Endothelial cell (in vitro differentiated cells): ENCODE measurements around the gene FOXO3B. TPM values are rescaled to one million over a fixed set of nuclear protein-coding genes. Genes with fewer than 3 reads are reported as not detected.
"Not testable (repeated sequence)": the region's sequence is repeated elsewhere in the genome, so short reads cannot be mapped to it uniquely, and the experiment has no call there.

ENCODE experiments used
- DNase-seq: peaks from one replicate; pipeline ENCODE4 v3.0.0; 2021; ENCODE audit warnings: low spot score
- H3K27ac Mint-ChIP-seq: one replicate; pipeline ENCODE4 v1.8.0; 2021; ENCODE audit warnings: mixed read lengths, inconsistent platforms; ENCODE audit not compliant: unreplicated experiment
- H3K27me3 Mint-ChIP-seq: one replicate; pipeline ENCODE4 v1.8.0; 2021; ENCODE audit warnings: mild to moderate bottlenecking, moderate library complexity, mixed read lengths, inconsistent platforms; ENCODE audit not compliant: unreplicated experiment
- H3K36me3 Mint-ChIP-seq: one replicate; pipeline ENCODE4 v1.8.0; 2021; ENCODE audit warnings: mild to moderate bottlenecking, low read depth, mixed read lengths, inconsistent platforms; ENCODE audit not compliant: unreplicated experiment
- H3K4me1 Mint-ChIP-seq: one replicate; pipeline ENCODE4 v1.8.0; 2021; ENCODE audit warnings: mild to moderate bottlenecking, mixed read lengths, inconsistent platforms; ENCODE audit not compliant: unreplicated experiment
- H3K4me3 Mint-ChIP-seq: one replicate; pipeline ENCODE4 v1.8.0; 2021; ENCODE audit warnings: mild to moderate bottlenecking, mixed read lengths, inconsistent platforms; ENCODE audit not compliant: unreplicated experiment
- H3K9me3 Mint-ChIP-seq: one replicate; pipeline ENCODE4 v1.8.0; 2021; ENCODE audit warnings: mixed read lengths, inconsistent platforms; ENCODE audit not compliant: unreplicated experiment
- total RNA-seq: library from RNA; stranded (reverse); fragmentation: NEBNext Ultra II Directional; extraction: Animal tissue kit (Norgen Biotek cat#: 25700); gene quantifications from one replicate; pipeline ENCODE4 v1.2.1, GENCODE V29; 2021; ENCODE audit not compliant: unreplicated experiment

Gene FOXO3B
- total RNA-seq, 1 donor from 2014 or later = 14.2 TPM

GRCh38 chr17:18643124-18643523, 39.0 kb downstream of the FOXO3B start:
- H3K4me3 Mint-ChIP-seq, H3K9me3 Mint-ChIP-seq, H3K27ac Mint-ChIP-seq, DNase-seq, H3K27me3 Mint-ChIP-seq, H3K4me1 Mint-ChIP-seq, H3K36me3 Mint-ChIP-seq: not testable (repeated sequence)

- not testable (repeated sequence) for H3K27me3 Mint-ChIP-seq, H3K4me1 Mint-ChIP-seq, H3K9me3 Mint-ChIP-seq, H3K4me3 Mint-ChIP-seq, H3K27ac Mint-ChIP-seq, H3K36me3 Mint-ChIP-seq, DNase-seq
Measured at GRCh38 chr17:18638357-18638756, 43.8 kb downstream of the FOXO3B start.

GRCh38 chr17:18636237-18636636, 45.9 kb downstream of the FOXO3B start:
- DNase-seq, H3K4me3 Mint-ChIP-seq, H3K27ac Mint-ChIP-seq, H3K9me3 Mint-ChIP-seq, H3K4me1 Mint-ChIP-seq, H3K27me3 Mint-ChIP-seq, H3K36me3 Mint-ChIP-seq: not testable (repeated sequence)

- H3K36me3 Mint-ChIP-seq, H3K27ac Mint-ChIP-seq, H3K4me3 Mint-ChIP-seq, H3K9me3 Mint-ChIP-seq, DNase-seq, H3K4me1 Mint-ChIP-seq, H3K27me3 Mint-ChIP-seq: not testable (repeated sequence)
Measured at GRCh38 chr17:18635773-18636172, 46.3 kb downstream of the FOXO3B start.

GRCh38 chr17:18634550-18635263, 47.4 kb downstream of the FOXO3B start:
- not testable (repeated sequence) for DNase-seq, H3K9me3 Mint-ChIP-seq, H3K36me3 Mint-ChIP-seq, H3K27me3 Mint-ChIP-seq, H3K4me1 Mint-ChIP-seq, H3K4me3 Mint-ChIP-seq, H3K27ac Mint-ChIP-seq

Other genes with a start within 250 kb of the FOXO3B start
- gene LGALS9C, start 205.5 kb downstream of the FOXO3B start, total RNA-seq = 0.21 TPM
- gene TBC1D28, start 37.9 kb downstream of the FOXO3B start, total RNA-seq = not detected
- gene FBXW10, start 61.7 kb upstream of the FOXO3B start, total RNA-seq = not detected
- 11.6 TPM for gene TVP23B, start 98.9 kb upstream of the FOXO3B start, total RNA-seq
- gene PRPSAP2, start 175.8 kb upstream of the FOXO3B start, total RNA-seq = 32.4 TPM